ENCODE results near the gene BAG3.
A peak's percentile ranks its signal among the peaks of the same experiment; 100 is the strongest.

The BAG3 gene

GRCh38 chr10:119680050-119680449, 28.9 kb downstream of the BAG3 start:
- TF ChIP-seq, protein P1, sequence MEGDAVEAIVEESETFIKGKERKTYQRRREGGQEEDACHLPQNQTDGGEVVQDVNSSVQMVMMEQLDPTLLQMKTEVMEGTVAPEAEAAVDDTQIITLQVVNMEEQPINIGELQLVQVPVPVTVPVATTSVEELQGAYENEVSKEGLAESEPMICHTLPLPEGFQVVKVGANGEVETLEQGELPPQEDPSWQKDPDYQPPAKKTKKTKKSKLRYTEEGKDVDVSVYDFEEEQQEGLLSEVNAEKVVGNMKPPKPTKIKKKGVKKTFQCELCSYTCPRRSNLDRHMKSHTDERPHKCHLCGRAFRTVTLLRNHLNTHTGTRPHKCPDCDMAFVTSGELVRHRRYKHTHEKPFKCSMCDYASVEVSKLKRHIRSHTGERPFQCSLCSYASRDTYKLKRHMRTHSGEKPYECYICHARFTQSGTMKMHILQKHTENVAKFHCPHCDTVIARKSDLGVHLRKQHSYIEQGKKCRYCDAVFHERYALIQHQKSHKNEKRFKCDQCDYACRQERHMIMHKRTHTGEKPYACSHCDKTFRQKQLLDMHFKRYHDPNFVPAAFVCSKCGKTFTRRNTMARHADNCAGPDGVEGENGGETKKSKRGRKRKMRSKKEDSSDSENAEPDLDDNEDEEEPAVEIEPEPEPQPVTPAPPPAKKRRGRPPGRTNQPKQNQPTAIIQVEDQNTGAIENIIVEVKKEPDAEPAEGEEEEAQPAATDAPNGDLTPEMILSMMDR (IDR thresholded peaks at IDR 0.05; ENCODE audit: low read depth, low read length, missing control alignments): no peak
- H3K4me3 ChIP-seq (ENCODE audit: low read depth, low read length): no peak overlapping the region
- DNase-seq (ENCODE audit: low read depth): no peak

DNA sequence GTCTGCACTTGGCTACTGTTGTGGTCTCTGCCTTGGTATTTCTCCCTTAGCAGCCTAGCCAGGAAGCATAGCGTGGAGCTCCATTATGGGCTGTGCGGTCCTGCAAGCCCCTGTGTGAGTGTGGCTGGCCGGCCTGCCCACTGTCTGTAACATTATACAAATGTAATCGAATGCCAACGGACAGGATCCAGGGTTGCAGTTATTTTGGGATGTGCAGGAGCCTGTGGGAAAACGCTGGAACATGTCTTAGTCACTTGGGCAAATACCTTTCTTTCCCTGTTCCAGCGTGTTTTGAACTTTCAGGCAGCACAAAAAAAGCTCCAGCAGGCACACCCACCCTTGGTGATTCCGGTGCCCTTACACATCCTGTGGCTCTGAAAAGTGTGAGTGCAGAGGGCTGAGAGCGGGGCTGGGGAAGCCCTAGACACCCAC, 29.5 kb downstream of the BAG3 start:
- TF ChIP-seq, protein P1 (IDR thresholded peaks at IDR 0.05; ENCODE audit: low read depth, low read length, missing control alignments): no peak
- DNase-seq (ENCODE audit: low read depth): no peak
- H3K4me3 ChIP-seq (ENCODE audit: low read depth, low read length): no peak overlapping the region

DNA sequence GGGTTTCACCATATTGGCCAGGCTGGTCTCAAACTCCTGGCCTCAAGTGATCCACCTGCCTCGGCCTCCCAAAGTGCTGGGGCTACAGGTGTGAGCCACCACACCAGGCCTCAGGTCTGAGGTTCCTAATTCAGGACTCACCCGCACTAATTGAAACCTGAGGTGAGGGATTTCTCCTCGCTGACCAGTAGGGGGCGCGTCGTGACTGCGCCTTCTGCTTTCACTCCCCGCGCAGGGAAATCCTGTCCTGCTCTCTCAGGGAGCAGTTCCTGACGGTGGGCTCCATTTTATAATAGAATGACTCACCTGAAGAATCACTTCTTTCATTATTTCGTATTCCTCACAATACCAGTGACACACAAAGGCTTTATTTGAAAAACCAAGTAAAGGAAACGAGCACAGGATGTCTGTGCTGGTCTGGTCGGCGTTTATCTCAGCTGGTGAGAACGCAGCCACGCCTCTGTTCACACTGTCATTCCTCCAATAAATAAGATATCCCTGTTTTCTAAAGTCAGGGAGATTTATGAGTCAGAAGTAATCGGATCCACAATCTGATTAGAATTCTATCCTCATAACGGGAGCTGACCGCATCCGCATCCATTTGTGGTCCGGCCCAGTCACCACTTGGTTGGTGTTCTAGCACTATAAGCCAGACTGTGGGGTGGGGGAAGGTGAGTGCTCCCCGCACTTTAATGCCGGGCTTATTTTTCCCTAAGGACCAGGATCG, 35.4 kb downstream of the BAG3 start:
- TF ChIP-seq, protein P1 (IDR thresholded peaks at IDR 0.05; ENCODE audit: low read depth, low read length, missing control alignments): peak; percentile 93
- no peak for DNase-seq (ENCODE audit: low read depth)
- no peak overlapping the region for H3K4me3 ChIP-seq (ENCODE audit: low read depth, low read length)

- no peak overlapping the region for H3K4me3 ChIP-seq (ENCODE audit: low read depth, low read length)
- TF ChIP-seq, protein P1 (IDR thresholded peaks at IDR 0.05; ENCODE audit: low read depth, low read length, missing control alignments): no peak
These were observed 36.2 kb downstream of the BAG3 start for GRCh38 chr10:119687192-119688032.

GRCh38 chr10:119688033-119688508, 36.9 kb downstream of the BAG3 start:
- H3K4me3 ChIP-seq (ENCODE audit: low read depth, low read length): no peak overlapping the region
- TF ChIP-seq, protein P1 (IDR thresholded peaks at IDR 0.05; ENCODE audit: low read depth, low read length, missing control alignments): peak; percentile 37
- DNase-seq (ENCODE audit: low read depth): no peak

More at GRCh38 chr10:119687192-119688032, 36.2 kb downstream of the BAG3 start:
- DNase-seq (ENCODE audit: low read depth): no peak

DNA sequence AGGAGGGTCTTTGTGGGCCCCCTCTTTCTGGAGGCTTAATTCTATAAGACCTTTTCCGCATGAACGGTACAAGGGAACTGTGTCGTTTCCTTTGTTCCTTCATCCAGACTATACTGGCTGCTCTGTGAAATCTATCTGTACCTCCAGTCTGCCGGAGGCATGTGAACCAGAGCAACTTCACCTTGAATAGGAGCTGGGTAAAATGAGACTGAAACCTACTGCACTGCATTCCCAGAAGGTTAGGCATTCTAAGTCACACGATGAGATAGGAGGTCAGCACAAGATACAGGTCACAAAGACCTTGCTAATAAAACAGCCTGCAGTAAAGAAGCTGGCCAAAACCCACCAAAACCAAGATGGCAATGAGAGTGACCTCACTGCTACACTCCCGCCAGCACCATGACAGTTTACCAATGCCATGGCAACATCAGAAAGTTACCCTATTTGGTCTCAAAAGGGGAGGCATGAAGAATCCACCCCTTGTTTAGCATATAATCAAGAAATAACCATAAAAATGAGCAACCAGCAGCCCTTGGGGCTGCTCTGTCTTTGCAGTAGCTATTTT, 37.9 kb downstream of the BAG3 start:
- DNase-seq (ENCODE audit: low read depth): no peak
- TF ChIP-seq, protein P1 (IDR thresholded peaks at IDR 0.05; ENCODE audit: low read depth, low read length, missing control alignments): no peak
- H3K4me3 ChIP-seq (ENCODE audit: low read depth, low read length): no peak overlapping the region

Measured in GM12864 (cell line).